ENCODE data around the gene MCM6. TPM values are rescaled to one million over a fixed set of nuclear protein-coding genes. Genes with fewer than 3 reads are reported as not detected.

Gene MCM6
- total and polyA plus RNA-seq, 11 donors, result 1.0 to 16.1 (median 3.7) TPM

- TF ChIP-seq POLR2A (IDR thresholded peaks at IDR 0.05) (no peak), CTCF (IDR thresholded peaks at IDR 0.05) (no peak)
- WGBS, 4 donors, result 55 to 72% (median 67%) methylated on average over 9 of the region's 9 CpGs
- H3K4me3 ChIP-seq, result no peak overlapping the region
- no peaks in the 10 kb centered on the region for H3K36me3 ChIP-seq
- intact Hi-C loops (cut with DNase I), result no loop called here
- peaks cover 0 to 11% (median 4%) of the 10 kb centered on the region in 12 donors for H3K9me3 ChIP-seq
- no peaks in the 10 kb centered on the region for H3K4me1 ChIP-seq
- no peaks in the 10 kb centered on the region for H3K27me3 ChIP-seq
- DNase-seq (no peak), ATAC-seq (no peak)
- H3K27ac ChIP-seq, result no peak overlapping the region
Measured at GRCh38 chr2:135820003-135820618, 56.1 kb downstream of the MCM6 start.

DNA sequence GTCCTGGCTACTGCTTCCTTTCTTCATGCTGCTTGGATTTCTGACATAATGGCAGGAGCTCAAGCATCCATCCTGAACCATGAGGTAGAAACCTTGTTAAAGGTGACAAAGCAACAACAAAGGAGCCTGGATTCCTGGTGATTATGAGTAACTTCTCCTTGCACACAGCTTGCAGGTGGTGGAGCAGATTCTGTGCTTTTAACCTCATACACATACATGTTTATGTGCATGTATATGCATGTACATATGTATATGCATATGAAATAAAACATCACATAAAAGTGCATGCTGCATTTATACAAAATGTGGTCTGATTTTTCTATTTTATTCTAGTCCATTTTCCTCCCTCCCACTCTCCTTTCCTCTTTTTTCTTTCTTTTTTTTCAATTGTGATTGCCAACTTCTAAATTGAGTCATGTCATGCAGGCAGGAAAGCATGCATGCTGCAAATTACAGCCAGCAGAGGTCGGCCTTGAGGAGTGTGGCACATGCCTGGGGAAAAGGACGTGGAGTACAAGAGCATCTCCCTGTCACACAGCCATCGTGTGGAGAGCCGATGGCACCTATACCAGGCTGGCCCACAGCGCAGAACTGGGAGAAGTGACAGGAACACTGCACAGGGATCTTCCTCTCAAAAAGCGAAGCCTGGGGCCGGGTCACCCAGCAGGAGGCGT, 57.2 kb downstream of the MCM6 start:
- DNase-seq (no peak), ATAC-seq (no peak)
- intact Hi-C loops (cut with DNase I), result no loop called here
- Histone ChIP-seq H3K27me3 (no peaks in the 10 kb centered on the region), H3K9me3 (peaks cover 0 to 11% (median 4%) of the 10 kb centered on the region in 12 donors), H3K4me1 (no peaks in the 10 kb centered on the region), H3K36me3 (no peaks in the 10 kb centered on the region), H3K4me3 (no peak overlapping the region), H3K27ac (no peak overlapping the region)
- 65 to 75% (median 67%) methylated on average over 8 of the region's 8 CpGs for WGBS, 4 donors
- TF ChIP-seq POLR2A (IDR thresholded peaks at IDR 0.05) (no peak), CTCF (IDR thresholded peaks at IDR 0.05) (peak in 1 of 12 donors; percentile 13)

GRCh38 chr2:135817951-135818350, 58.3 kb downstream of the MCM6 start:
- H3K9me3 ChIP-seq, result peaks cover 0 to 7% (median 2%) of the 10 kb centered on the region in 12 donors
- no peak for DNase-seq
- no peak overlapping the region for H3K4me3 ChIP-seq
- intact Hi-C loops (cut with DNase I), result no loop called here
- no peaks in the 10 kb centered on the region for H3K27me3 ChIP-seq
- no peaks in the 10 kb centered on the region for H3K4me1 ChIP-seq
- no peaks in the 10 kb centered on the region for H3K36me3 ChIP-seq
- no peak for TF ChIP-seq CTCF (IDR thresholded peaks at IDR 0.05)
- no peak for TF ChIP-seq POLR2A (IDR thresholded peaks at IDR 0.05)
- ATAC-seq, result no peak
- H3K27ac ChIP-seq, result no peak overlapping the region
- WGBS, 4 donors, result 50 to 60% (median 52%) methylated on average over 4 of the region's 4 CpGs

DNA sequence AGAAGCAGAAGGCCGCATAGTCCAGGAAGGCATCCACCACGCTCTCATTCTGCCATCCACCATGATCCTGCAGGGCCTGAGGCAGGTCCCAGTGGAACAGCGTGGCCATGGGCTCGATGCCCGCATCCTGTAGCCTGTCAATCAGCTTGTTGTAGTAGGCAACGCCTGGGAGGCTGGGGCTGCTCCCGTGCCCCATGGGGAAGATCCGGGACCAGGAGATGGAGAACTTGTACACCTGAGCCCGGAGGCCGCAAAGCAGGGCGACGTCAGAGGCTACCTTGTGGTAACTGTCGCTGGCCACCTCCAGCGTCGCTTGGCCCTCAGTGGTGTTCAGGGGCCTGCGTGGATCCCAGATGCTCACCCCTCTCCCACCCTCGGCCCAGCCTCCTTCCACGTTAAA, 58.8 kb downstream of the MCM6 start:
- TF ChIP-seq POLR2A (IDR thresholded peaks at IDR 0.05) (no peak), CTCF (IDR thresholded peaks at IDR 0.05) (no peak)
- Histone ChIP-seq H3K4me3 (no peak overlapping the region), H3K9me3 (peaks cover 0 to 4% (median 0%) of the 10 kb centered on the region in 12 donors), H3K27ac (no peak overlapping the region), H3K27me3 (no peaks in the 10 kb centered on the region), H3K4me1 (no peaks in the 10 kb centered on the region), H3K36me3 (no peaks in the 10 kb centered on the region)
- 83 to 92% (median 89%) methylated on average over 14 to 18 of the region's 18 CpGs for WGBS, 4 donors
- intact Hi-C loops (cut with DNase I), result no loop called here
- DNase-seq (no peak), ATAC-seq (no peak)
